SK-N-MC (cell line): ENCODE data around the gene DCTN1.

ENCODE experiments used
- DNase-seq: peaks from one replicate; pipeline ENCODE4 v3.0.0-alpha.2; 2011; ENCODE audit warnings: low read depth, low spot score
- H3K27ac ChIP-seq: fragments of 200-600 bp; sonication (generic); 2 replicates; pipeline ENCODE4 v1.5.1; 2016; ENCODE audit warnings: mixed run types
- H3K36me3 ChIP-seq: fragments of 200-600 bp; sonication (generic); 2 replicates; pipeline ENCODE4 v1.6.1; 2017; ENCODE audit warnings: antibody characterized with exemption, low read length, mixed read lengths; ENCODE audit not compliant: insufficient read depth
- H3K4me3 ChIP-seq: fragments of 200-600 bp; sonication (generic); 2 replicates; pipeline ENCODE4 v1.5.1; 2016
- H3K9ac ChIP-seq: fragments of 200-600 bp; sonication (generic); 2 replicates; pipeline ENCODE4 v1.8.0; 2017; ENCODE audit warnings: mixed run types, mixed read lengths; ENCODE audit not compliant: insufficient read length
- H3K9me3 ChIP-seq: fragments of 200-600 bp; sonication (generic); 2 replicates; pipeline ENCODE4 v1.6.1; 2017; ENCODE audit warnings: low read depth, mild to moderate bottlenecking, antibody characterized with exemption, low read length, moderate library complexity, mixed read lengths
- EZH2 ChIP-seq: fragments of 200-600 bp; sonication (generic); IDR thresholded peaks from one replicate; pipeline ENCODE4 v1.6.1; 2017; ENCODE audit warnings: antibody characterized with exemption
- FOXP2 ChIP-seq: optimal IDR thresholded peaks from 2 replicates; pipeline ENCODE3; 2011; ENCODE audit warnings: mild to moderate bottlenecking, moderate library complexity; ENCODE audit not compliant: insufficient read depth; ENCODE audit errors: extremely low read length, control extremely low read depth
- POLR2AphosphoS5 ChIP-seq: IDR thresholded peaks from 2 replicates; pipeline ENCODE4 v1.6.1; 2012; ENCODE audit warnings: mild to moderate bottlenecking, low read depth, low read length, borderline replicate concordance

Gene DCTN1

DNA sequence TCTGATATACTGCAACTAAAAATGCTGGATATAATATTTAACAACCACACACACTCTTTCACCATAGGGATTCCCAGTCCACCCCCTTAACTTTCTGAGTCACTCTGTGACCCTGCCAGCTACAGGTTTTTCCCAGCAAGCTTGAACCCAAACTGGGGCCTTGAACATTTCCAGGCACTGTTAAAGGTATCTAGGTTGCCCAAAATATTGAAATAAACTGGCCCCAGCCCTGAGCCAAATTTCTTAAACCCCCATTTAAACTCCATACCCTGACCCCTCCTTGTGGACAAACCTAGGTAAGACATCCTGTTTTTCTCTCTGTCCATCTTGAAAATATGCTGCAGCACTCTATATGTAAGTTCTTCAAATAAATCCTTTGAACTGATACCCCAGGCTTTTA is 19.7 kb upstream of the DCTN1 start:
- Histone ChIP-seq H3K9me3 (no peaks in the 10 kb centered on the region), H3K27ac (no peak overlapping the region), H3K36me3 (no peaks in the 10 kb centered on the region), H3K4me3 (no peak overlapping the region), H3K9ac (peak overlapping the region; percentile 8)
- DNase-seq: no peak
- TF ChIP-seq POLR2AphosphoS5: no peak
- TF ChIP-seq EZH2: no peak
- no peak for TF ChIP-seq FOXP2

GRCh38 chr2:74396149-74396548 is 16.0 kb upstream of the DCTN1 start:
- H3K27ac ChIP-seq: no peak overlapping the region
- H3K36me3 ChIP-seq: no peaks in the 10 kb centered on the region
- H3K9ac ChIP-seq: no peak overlapping the region
- TF ChIP-seq POLR2AphosphoS5 (no peak), FOXP2 (no peak), EZH2 (no peak)
- no peak for DNase-seq
- H3K4me3 ChIP-seq: no peak overlapping the region
- H3K9me3 ChIP-seq: no peaks in the 10 kb centered on the region

DNA sequence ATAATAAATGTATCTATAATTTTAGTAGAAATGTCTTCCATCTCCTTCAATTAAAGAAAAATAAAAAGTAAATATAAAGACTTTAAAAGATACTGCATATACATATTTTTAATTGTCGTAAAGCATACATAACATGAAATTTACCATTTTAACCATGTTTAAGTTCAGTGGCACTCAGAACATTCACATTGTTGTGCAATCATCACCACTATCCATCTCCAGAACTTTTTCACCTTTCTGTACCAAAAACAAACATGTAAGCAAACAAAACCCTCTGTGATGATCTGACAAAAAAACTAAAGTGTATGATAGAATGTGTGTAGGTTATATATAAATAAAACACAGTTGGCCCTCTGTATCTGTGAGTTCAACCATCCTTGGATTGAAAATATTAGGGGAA is 13.4 kb upstream of the DCTN1 start:
- Histone ChIP-seq H3K4me3 (no peak overlapping the region), H3K27ac (no peak overlapping the region), H3K9me3 (no peaks in the 10 kb centered on the region), H3K36me3 (no peaks in the 10 kb centered on the region), H3K9ac (no peak overlapping the region)
- no peak for TF ChIP-seq EZH2
- TF ChIP-seq POLR2AphosphoS5: no peak
- no peak for TF ChIP-seq FOXP2
- no peak for DNase-seq

DNA sequence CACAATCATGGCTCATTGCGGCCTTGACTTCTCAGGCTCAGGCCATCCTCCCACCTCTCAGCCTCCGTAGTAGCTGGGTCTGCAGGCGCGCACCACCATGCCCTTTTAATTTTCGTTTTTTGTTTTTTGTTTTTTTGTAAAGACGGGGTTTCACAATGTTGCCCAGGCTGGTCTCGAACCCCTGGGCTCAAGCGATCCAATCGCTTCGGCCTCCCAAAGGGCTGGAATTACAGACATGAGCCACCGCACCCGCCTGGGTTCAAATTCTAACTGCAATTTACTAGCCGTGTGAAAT is 12.3 kb upstream of the DCTN1 start:
- peak overlapping the region; percentile 95 for H3K27ac ChIP-seq
- H3K36me3 ChIP-seq: peaks cover 4% of the 10 kb centered on the region; the same call in 1 of the 2 replicates
- DNase-seq: no peak
- H3K4me3 ChIP-seq: peak overlapping the region; percentile 97
- no peaks in the 10 kb centered on the region for H3K9me3 ChIP-seq
- no peak for TF ChIP-seq POLR2AphosphoS5
- no peak for TF ChIP-seq EZH2
- no peak for TF ChIP-seq FOXP2
- peak overlapping the region; percentile 97 for H3K9ac ChIP-seq

DNA sequence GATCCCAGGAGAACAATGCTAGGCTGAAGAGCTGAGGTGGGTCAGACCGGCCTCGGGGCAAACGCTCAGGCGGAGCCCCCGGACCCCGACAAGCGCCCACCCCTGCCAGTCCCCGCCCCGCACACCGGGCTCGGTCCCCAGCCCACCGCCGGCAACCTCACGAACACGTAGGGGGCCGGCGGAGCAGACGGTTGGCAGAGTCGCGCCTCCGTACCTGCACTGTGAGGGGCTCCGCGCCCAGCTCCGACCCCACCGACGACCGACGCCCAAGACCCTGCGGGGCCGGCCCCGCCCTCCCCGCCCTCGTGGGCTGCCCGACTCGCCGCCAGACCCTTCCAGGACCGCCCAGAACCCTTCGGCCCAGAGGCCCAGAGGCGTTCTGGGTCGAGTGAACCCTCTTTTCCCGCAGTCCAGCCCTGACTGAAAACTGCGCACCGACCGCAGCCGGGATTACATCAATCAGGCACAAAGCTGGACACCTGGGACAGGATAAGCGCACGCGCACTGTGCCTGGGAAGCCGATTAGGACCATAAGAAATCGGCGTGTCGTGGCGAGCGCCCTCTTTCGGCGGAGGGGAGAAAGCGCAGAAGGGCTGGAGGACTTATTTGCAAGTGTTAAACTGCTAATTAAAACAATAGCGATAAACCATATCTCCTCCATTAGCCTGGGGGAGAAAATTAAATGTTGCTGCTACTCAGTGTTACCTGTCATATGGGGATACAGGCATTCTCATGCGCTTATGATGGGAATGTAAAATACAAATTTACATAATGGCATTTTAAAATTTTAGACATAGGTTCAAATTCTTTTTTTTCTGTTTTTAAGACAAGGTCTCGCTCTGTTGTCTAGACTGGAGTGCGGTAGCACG is 11.7 kb upstream of the DCTN1 start:
- H3K36me3 ChIP-seq: peaks cover 4% of the 10 kb centered on the region; the same call in 1 of the 2 replicates
- peak overlapping the region; percentile 97 for H3K4me3 ChIP-seq
- H3K9ac ChIP-seq: peak overlapping the region; percentile 97
- H3K27ac ChIP-seq: peak overlapping the region; percentile 95
- TF ChIP-seq POLR2AphosphoS5 (peak; percentile 89), FOXP2 (no peak)
- no peaks in the 10 kb centered on the region for H3K9me3 ChIP-seq
- peak; percentile 86 for DNase-seq

DNA sequence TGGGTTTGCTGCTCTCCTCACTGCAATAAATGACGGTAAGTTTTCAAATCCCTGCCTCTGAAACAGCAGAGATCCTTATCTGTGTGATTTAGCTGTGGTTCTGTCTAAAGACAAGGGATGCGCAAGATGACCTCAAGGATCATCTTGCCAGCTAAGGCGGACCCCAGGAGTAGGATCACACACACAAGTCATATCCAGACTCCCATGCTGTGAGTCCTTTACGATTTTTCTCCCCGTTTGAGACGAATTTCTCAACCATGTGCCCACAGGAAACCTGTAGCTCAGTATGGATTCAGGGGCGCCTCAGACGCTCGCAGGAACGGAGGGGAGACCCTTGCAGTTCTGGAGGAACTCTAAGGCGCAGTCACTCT is 11.1 kb upstream of the DCTN1 start:
- peaks cover 4% of the 10 kb centered on the region for H3K36me3 ChIP-seq
- H3K9ac ChIP-seq: peak overlapping the region; percentile 97
- 0 out of 2 replicates have a peak overlapping the region, but pooled peaks have one; percentile 33 for H3K27ac ChIP-seq
- peak overlapping the region; percentile 97 for H3K4me3 ChIP-seq
- DNase-seq: no peak
- H3K9me3 ChIP-seq: no peaks in the 10 kb centered on the region
- no peak for TF ChIP-seq EZH2

DNA sequence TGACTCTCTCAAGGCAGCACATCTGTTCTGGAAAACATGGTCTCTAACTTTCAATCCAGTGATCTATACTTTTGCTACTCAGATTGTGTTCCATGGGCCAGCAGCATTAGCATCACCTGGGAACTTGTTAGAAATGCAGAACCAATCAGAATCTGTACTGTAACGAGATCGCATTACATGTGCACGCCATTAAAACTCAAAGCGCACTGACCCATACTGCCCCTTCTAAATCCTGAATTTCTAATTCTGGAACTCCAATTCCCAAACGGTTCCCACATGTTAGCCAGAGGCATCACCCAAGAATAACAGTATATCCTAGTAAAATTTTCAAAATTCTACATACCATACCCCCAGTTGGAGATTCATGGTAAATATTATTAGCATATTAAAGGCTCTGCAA is 10.5 kb upstream of the DCTN1 start:
- H3K9ac ChIP-seq: peak overlapping the region; percentile 97
- H3K27ac ChIP-seq: no peak overlapping the region
- DNase-seq: no peak
- H3K9me3 ChIP-seq: no peaks in the 10 kb centered on the region
- TF ChIP-seq FOXP2: no peak
- no peak for TF ChIP-seq POLR2AphosphoS5
- TF ChIP-seq EZH2: no peak
- H3K36me3 ChIP-seq: peaks cover 4% of the 10 kb centered on the region
- H3K4me3 ChIP-seq: peak overlapping the region; percentile 97

DNA sequence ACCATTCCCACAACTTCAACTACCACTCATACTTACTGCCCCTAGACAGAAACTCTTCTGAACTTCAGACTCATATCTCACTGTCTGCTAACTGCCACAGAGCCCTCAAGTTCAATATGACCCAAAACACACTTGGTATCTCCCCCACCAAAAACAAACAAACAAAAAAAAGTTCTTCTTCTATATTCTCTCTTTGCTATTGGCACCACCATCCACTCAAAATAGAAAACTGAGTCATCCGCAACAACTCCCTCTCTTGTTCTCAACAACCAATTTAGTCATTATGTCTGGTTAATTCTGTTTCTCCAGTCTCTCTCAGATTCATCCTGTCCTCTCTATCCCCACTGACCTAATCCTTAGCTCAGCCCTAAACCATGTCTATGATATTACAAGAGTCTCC is 7.2 kb upstream of the DCTN1 start:
- no peak overlapping the region for H3K4me3 ChIP-seq
- peaks cover 20% of the 10 kb centered on the region for H3K36me3 ChIP-seq
- no peak overlapping the region for H3K27ac ChIP-seq
- TF ChIP-seq EZH2 (no peak), FOXP2 (no peak), POLR2AphosphoS5 (no peak)
- H3K9me3 ChIP-seq: no peaks in the 10 kb centered on the region
- no peak overlapping the region for H3K9ac ChIP-seq
- no peak for DNase-seq

- TF ChIP-seq EZH2 (no peak), FOXP2 (no peak), POLR2AphosphoS5 (no peak)
- H3K4me3 ChIP-seq: no peak overlapping the region
- peaks cover 20% of the 10 kb centered on the region for H3K36me3 ChIP-seq
- no peak overlapping the region for H3K9ac ChIP-seq
- no peak overlapping the region for H3K27ac ChIP-seq
- DNase-seq: no peak
- no peaks in the 10 kb centered on the region for H3K9me3 ChIP-seq
Measured at GRCh38 chr2:74385396-74385795, 5.3 kb upstream of the DCTN1 start.

GRCh38 chr2:74384051-74384450 is 3.9 kb upstream of the DCTN1 start:
- H3K36me3 ChIP-seq: peaks cover 20% of the 10 kb centered on the region
- no peak for DNase-seq
- TF ChIP-seq EZH2 (no peak), POLR2AphosphoS5 (no peak), FOXP2 (no peak)
- no peaks in the 10 kb centered on the region for H3K9me3 ChIP-seq
- H3K27ac ChIP-seq: no peak overlapping the region
- no peak overlapping the region for H3K4me3 ChIP-seq
- H3K9ac ChIP-seq: no peak overlapping the region
